Duodenal mucosa (tissue), 2 donors: Measurements from ENCODE around the gene TMCC1.
"Not testable (repeated sequence)": the region's sequence is repeated elsewhere in the genome, so short reads cannot be mapped to it uniquely, and the experiment has no call there.

Source experiments
- H3K27ac ChIP-seq: one replicate; pipeline ENCODE4 v1.7.0; 2013; ENCODE audit warnings: low read depth, low read length
- H3K27me3 ChIP-seq, 2 donors: one replicate each; pipeline ENCODE4 v1.7.0; 2013; ENCODE audit warnings: low read length in 2 of 2, control low read depth in 1 of 2; ENCODE audit not compliant: insufficient read depth in 2 of 2, control insufficient read depth in 1 of 2
- H3K36me3 ChIP-seq, 2 donors: one replicate each; pipeline ENCODE4 v1.7.0; 2013; ENCODE audit warnings: low read length in 2 of 2, control low read depth in 1 of 2; ENCODE audit not compliant: insufficient read depth in 2 of 2, control insufficient read depth in 1 of 2
- H3K4me1 ChIP-seq, 2 donors: one replicate each; pipeline ENCODE4 v1.7.0; 2013; ENCODE audit warnings: low read length in 2 of 2, control low read depth in 1 of 2; ENCODE audit not compliant: insufficient read depth in 2 of 2, control insufficient read depth in 1 of 2
- H3K4me3 ChIP-seq, 2 donors: one replicate each; pipeline ENCODE4 v1.7.0; 2013; ENCODE audit warnings: low read length in 2 of 2, low read depth in 1 of 2
- H3K9ac ChIP-seq, 2 donors: one replicate each; pipeline ENCODE4 v1.7.0; 2013; ENCODE audit warnings: low read length in 2 of 2, low read depth in 1 of 2
- H3K9me3 ChIP-seq, 2 donors: one replicate each; pipeline ENCODE4 v1.7.0; 2013; ENCODE audit warnings: low read length in 2 of 2, control low read depth in 1 of 2; ENCODE audit not compliant: control insufficient read depth in 1 of 2

TMCC1 gene

GRCh38 chr3:129840707-129841360 is 52.7 kb downstream of the TMCC1 start:
- H3K4me3 ChIP-seq = no peak overlapping the region
- no peaks in the 10 kb centered on the region for H3K4me1 ChIP-seq
- no peaks in the 10 kb centered on the region for H3K36me3 ChIP-seq
- H3K9me3 ChIP-seq = no peaks in the 10 kb centered on the region
- no peak overlapping the region for H3K9ac ChIP-seq
- H3K27ac ChIP-seq = no peak overlapping the region
- H3K27me3 ChIP-seq = no peaks in the 10 kb centered on the region

DNA sequence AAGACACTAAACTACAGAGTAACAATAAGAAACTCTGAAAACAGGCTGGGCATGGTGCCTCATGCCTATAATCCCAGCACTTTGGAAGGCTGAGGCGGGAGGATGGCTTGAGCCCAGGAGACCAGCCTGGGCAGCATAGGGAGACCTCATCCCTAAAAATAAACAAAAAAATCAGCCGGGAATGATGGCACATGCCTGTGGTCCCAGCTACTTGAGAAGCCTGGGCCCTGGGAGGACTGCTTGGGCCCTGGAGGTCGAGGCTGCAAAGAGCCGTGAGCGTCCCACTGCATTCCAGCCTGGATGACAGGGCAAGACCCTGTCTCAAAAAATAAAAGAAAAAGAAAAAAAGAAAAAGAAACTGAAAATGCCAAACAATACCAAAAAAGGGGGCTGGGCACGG is 55.4 kb downstream of the TMCC1 start:
- no peak overlapping the region for H3K9ac ChIP-seq
- H3K4me3 ChIP-seq = no peak overlapping the region
- no peaks in the 10 kb centered on the region for H3K27me3 ChIP-seq
- H3K27ac ChIP-seq = no peak overlapping the region
- no peaks in the 10 kb centered on the region for H3K9me3 ChIP-seq
- no peaks in the 10 kb centered on the region for H3K36me3 ChIP-seq
- no peaks in the 10 kb centered on the region for H3K4me1 ChIP-seq

DNA sequence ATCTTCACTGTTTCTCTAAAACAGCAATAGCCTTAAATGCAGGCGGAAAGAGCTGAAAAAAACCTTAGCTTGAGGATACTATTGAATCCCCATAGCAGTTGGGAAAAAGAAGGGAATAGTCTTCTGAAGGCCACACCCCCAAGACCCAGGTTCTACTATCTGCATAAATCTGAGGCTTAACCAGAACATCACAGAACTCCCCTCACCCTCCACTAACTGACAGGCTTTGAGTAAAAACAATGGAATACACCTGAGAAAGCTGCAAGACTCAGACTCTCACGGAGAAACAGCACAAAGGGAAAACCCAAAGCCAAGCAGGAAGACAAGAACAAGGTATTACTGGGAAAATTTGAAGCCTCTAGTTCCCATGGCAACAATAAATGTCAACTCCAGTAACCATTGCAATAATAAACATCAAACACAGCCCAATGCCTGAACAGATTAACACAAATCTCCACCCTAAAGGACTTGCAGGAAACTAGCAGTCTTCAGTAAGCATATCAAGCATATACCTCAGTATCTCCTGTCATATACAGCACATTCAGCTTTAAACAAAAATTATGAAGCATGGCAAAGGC is 56.4 kb downstream of the TMCC1 start:
- Histone ChIP-seq H3K27ac (no peak overlapping the region), H3K27me3 (no peaks in the 10 kb centered on the region), H3K36me3 (no peaks in the 10 kb centered on the region), H3K9ac (no peak overlapping the region), H3K9me3 (no peaks in the 10 kb centered on the region), H3K4me3 (no peak overlapping the region), H3K4me1 (no peaks in the 10 kb centered on the region)

DNA sequence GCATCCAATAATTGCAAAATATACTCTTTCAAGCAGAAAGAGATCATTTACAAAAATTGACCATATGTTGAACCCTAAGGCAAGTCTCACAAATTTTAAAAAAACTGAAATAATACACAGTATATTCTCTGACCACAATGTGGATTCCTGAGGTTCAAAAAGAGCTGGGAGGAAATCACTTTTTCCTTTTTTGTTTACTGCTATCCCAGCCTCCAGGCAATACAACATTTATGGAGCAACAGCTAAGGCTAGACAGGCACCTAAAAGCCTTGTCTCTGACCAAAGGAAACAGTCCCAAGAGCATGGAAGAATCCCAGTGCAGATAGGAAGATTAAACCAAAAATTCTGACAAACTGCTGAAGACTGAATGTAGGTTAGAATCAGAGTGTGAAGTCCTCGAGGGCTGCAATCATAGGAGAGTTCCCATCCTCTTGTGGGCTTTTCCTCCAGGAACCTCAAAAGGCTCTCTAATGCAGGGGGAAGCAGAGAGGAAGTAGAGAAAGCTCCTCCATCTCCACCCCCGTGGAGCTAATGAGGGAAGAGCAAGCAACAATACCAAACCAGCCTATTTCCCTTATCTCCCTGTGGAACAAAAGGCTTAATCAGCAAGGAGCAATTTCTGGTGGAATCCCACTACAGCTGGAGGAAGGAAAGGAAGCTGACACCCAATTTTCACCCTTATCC is 57.0 kb downstream of the TMCC1 start:
- Histone ChIP-seq H3K36me3 (no peaks in the 10 kb centered on the region), H3K27me3 (no peaks in the 10 kb centered on the region), H3K27ac (no peak overlapping the region), H3K4me1 (no peaks in the 10 kb centered on the region), H3K4me3 (no peak overlapping the region), H3K9me3 (no peaks in the 10 kb centered on the region), H3K9ac (no peak overlapping the region)

DNA sequence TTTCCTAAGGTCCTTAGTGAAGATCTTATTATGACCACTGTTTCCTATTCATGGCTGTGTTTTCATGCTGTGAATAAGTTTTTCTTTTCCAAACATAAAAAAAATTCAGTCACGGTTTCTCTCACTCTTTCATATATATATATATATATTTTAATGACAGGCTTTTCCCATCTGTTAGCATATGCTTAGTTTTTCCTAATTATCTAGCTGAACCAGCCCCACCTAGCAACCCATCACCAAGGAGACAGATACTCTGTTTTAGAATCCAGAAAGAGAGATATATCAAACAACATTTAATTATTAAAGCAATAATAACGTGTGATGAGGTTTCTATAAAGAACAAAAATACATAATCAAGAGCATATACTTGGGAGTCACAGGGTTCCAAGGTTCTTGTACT is 58.3 kb downstream of the TMCC1 start:
- H3K27me3 ChIP-seq = no peaks in the 10 kb centered on the region

DNA sequence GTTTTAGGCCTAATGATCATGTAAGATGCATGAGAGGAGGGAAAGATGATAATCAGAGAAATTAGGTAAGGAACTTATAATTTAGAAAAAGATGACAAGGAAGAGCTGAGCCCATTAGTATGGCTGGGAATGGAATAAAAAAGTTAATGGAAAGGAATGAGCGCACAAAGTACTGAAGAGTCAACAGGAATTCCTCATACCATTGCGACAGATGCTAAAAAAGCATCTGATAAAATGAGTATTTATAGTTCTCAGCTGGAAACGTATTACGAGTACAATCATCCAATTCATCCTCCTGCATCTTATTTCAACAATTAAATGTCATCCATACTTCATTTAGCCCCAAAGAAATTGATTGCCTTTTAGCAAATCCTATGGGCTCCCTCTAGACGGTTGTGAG is 58.9 kb downstream of the TMCC1 start:
- Histone ChIP-seq H3K4me1 (no peaks in the 10 kb centered on the region), H3K4me3 (no peak overlapping the region), H3K27me3 (no peaks in the 10 kb centered on the region), H3K9ac (no peak overlapping the region), H3K36me3 (no peaks in the 10 kb centered on the region), H3K9me3 (no peaks in the 10 kb centered on the region), H3K27ac (no peak overlapping the region)

More for the DNA sequence above, 58.3 kb downstream of the TMCC1 start:
- Histone ChIP-seq H3K9me3 (no peaks in the 10 kb centered on the region), H3K36me3 (no peaks in the 10 kb centered on the region), H3K9ac (no peak overlapping the region), H3K4me3 (no peak overlapping the region), H3K27ac (no peak overlapping the region), H3K4me1 (no peaks in the 10 kb centered on the region)

- H3K4me3 ChIP-seq = not testable (repeated sequence)
These were observed 61.6 kb downstream of the TMCC1 start for GRCh38 chr3:129831942-129832341.

DNA sequence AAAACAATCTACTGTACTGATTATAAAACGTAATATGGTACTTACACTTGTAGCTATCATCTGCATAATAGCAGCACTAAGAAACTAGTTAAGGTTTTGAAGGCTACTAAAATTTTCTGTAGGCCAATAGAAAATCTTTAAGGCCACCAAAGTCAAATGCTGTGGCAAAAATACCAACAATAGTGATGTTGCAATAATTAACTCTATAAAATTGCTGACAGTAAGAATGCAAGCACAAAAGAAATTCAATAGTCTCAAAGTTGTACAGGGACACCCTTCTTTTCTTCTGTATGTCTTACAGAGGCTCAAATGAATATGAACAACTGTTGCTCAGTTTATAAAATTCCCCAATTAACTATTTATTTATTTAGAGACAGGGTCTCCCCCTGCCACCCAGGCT is 62.0 kb downstream of the TMCC1 start:
- Histone ChIP-seq H3K9ac (no peak overlapping the region), H3K4me3 (no peak overlapping the region), H3K36me3 (peaks cover 0 to 8% of the 10 kb centered on the region in 2 donors), H3K27ac (no peak overlapping the region), H3K9me3 (no peaks in the 10 kb centered on the region), H3K27me3 (no peaks in the 10 kb centered on the region), H3K4me1 (peaks cover 0 to 3% of the 10 kb centered on the region in 2 donors)

More at GRCh38 chr3:129831942-129832341, 61.6 kb downstream of the TMCC1 start:
- H3K27ac ChIP-seq, H3K27me3 ChIP-seq, H3K36me3 ChIP-seq, H3K4me1 ChIP-seq, H3K9ac ChIP-seq, H3K9me3 ChIP-seq: not testable (repeated sequence)

- H3K27ac ChIP-seq = no peak overlapping the region
- peaks cover 0 to 3% of the 10 kb centered on the region in 2 donors for H3K4me1 ChIP-seq
- no peaks in the 10 kb centered on the region for H3K9me3 ChIP-seq
- no peaks in the 10 kb centered on the region for H3K27me3 ChIP-seq
- no peak overlapping the region for H3K4me3 ChIP-seq
- H3K36me3 ChIP-seq = peaks cover 0 to 8% of the 10 kb centered on the region in 2 donors
- no peak overlapping the region for H3K9ac ChIP-seq
These were observed 63.9 kb downstream of the TMCC1 start for GRCh38 chr3:129829640-129830039.

DNA sequence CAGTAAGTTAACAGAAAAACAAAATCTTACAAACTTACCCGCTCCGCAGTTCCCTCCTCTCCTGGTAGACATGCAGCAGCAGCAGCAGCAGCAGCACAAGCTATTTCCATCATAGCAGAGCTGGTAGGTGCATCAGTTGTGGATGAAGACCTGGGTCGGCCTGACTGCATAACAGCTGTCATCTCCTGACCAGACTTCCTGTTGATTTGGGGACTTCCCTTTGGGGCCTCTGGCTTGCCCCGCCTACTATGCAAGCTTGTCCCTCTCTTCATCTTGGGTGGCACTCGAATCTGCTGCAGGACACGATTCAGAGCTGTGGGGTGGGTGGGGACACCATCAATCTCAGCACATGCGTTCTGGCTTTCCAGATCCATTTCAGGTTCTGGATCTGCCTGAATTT is 65.7 kb downstream of the TMCC1 start:
- no peaks in the 10 kb centered on the region for H3K27me3 ChIP-seq
- no peak overlapping the region for H3K27ac ChIP-seq
- H3K4me1 ChIP-seq = peaks cover 0 to 7% of the 10 kb centered on the region in 2 donors
- H3K36me3 ChIP-seq = peaks cover 0 to 8% of the 10 kb centered on the region in 2 donors
- H3K4me3 ChIP-seq = no peak overlapping the region
- H3K9me3 ChIP-seq = no peaks in the 10 kb centered on the region
- H3K9ac ChIP-seq = no peak overlapping the region
